ENCODE results near the gene SORCS2. TPM values are rescaled to one million over a fixed set of nuclear protein-coding genes. Genes with fewer than 3 reads are reported as not detected.

The SORCS2 gene
- total RNA-seq, 1 donor from 2014 or later: 13.8 TPM

GRCh38 chr4:7325541-7325940 lies 133.2 kb downstream of the SORCS2 start:
- peaks cover 24% of the 10 kb centered on the region for H3K4me1 Mint-ChIP-seq (ENCODE audit: low read depth, unreplicated experiment)
- DNase-seq (ENCODE audit: low read depth) (no peak), FAIRE-seq (no peak)
- H3K27ac ChIP-seq (ENCODE audit: low read depth, low read length): no peak overlapping the region
- peaks cover 28% of the 10 kb centered on the region for H3K4me1 ChIP-seq (ENCODE audit: insufficient read depth, low read length)
- H3K9me3 ChIP-seq (ENCODE audit: insufficient read depth, low read depth, low read length): no peaks in the 10 kb centered on the region
- H3K36me3 ChIP-seq (ENCODE audit: insufficient read depth, low read length): no peaks in the 10 kb centered on the region
- H3K27ac Mint-ChIP-seq (ENCODE audit: unreplicated experiment): no peak overlapping the region
- H3K79me2 ChIP-seq (ENCODE audit: insufficient read depth, low read length): no peaks in the 10 kb centered on the region
- no peaks in the 10 kb centered on the region for H3K27me3 ChIP-seq (ENCODE audit: insufficient read depth, low read length)
- H3K36me3 Mint-ChIP-seq (ENCODE audit: low read depth, unreplicated experiment): peaks cover 7% of the 10 kb centered on the region
- H4K20me1 ChIP-seq (ENCODE audit: insufficient read depth, low read length): peaks cover 7% of the 10 kb centered on the region
- H3K9me3 Mint-ChIP-seq (ENCODE audit: unreplicated experiment): no peaks in the 10 kb centered on the region
- no peak overlapping the region for H3K9ac ChIP-seq (ENCODE audit: low read length)
- peaks cover 23% of the 10 kb centered on the region for H3K27me3 Mint-ChIP-seq (ENCODE audit: low read depth, unreplicated experiment)
- H3K4me3 Mint-ChIP-seq (ENCODE audit: unreplicated experiment): no peak overlapping the region
- H3K4me3 ChIP-seq (ENCODE audit: insufficient read depth, low read depth, low read length): no peak overlapping the region
- no peak overlapping the region for H3K4me2 ChIP-seq (ENCODE audit: low read length)
- H2AFZ ChIP-seq (ENCODE audit: low read depth, low read length): no peak overlapping the region
- TF ChIP-seq EZH2 (IDR thresholded peaks at IDR 0.05; ENCODE audit: insufficient read depth, low read length) (no peak), CTCF (IDR thresholded peaks at IDR 0.05; ENCODE audit: insufficient read depth, low read depth, low read length) (no peak)

- Histone ChIP-seq H3K27ac (ENCODE audit: low read depth, low read length) (no peak overlapping the region), H3K4me2 (ENCODE audit: low read length) (no peak overlapping the region), H3K9ac (ENCODE audit: low read length) (no peak overlapping the region), H3K9me3 (ENCODE audit: insufficient read depth, low read depth, low read length) (no peaks in the 10 kb centered on the region), H3K4me1 (ENCODE audit: insufficient read depth, low read length) (peaks cover 31% of the 10 kb centered on the region), H3K27me3 (ENCODE audit: insufficient read depth, low read length) (no peaks in the 10 kb centered on the region), H4K20me1 (ENCODE audit: insufficient read depth, low read length) (peaks cover 6% of the 10 kb centered on the region), H3K4me3 (ENCODE audit: insufficient read depth, low read depth, low read length) (no peak overlapping the region), H2AFZ (ENCODE audit: low read depth, low read length) (no peak overlapping the region), H3K36me3 (ENCODE audit: insufficient read depth, low read length) (no peaks in the 10 kb centered on the region), H3K79me2 (ENCODE audit: insufficient read depth, low read length) (no peaks in the 10 kb centered on the region)
- Mint-ChIP-seq H3K4me1 (ENCODE audit: low read depth, unreplicated experiment) (peaks cover 26% of the 10 kb centered on the region), H3K36me3 (ENCODE audit: low read depth, unreplicated experiment) (peaks cover 5% of the 10 kb centered on the region), H3K4me3 (ENCODE audit: unreplicated experiment) (no peak overlapping the region), H3K27ac (ENCODE audit: unreplicated experiment) (no peak overlapping the region), H3K27me3 (ENCODE audit: low read depth, unreplicated experiment) (peaks cover 25% of the 10 kb centered on the region), H3K9me3 (ENCODE audit: unreplicated experiment) (no peaks in the 10 kb centered on the region)
- FAIRE-seq (no peak), DNase-seq (ENCODE audit: low read depth) (no peak)
- no peak for TF ChIP-seq EZH2 (IDR thresholded peaks at IDR 0.05; ENCODE audit: insufficient read depth, low read length)
- no peak for TF ChIP-seq CTCF (IDR thresholded peaks at IDR 0.05; ENCODE audit: insufficient read depth, low read depth, low read length)
Observed at GRCh38 chr4:7326306-7326692, 134.0 kb downstream of the SORCS2 start.

GRCh38 chr4:7326693-7327340 lies 134.5 kb downstream of the SORCS2 start:
- Mint-ChIP-seq H3K27ac (ENCODE audit: unreplicated experiment) (no peak overlapping the region), H3K4me3 (ENCODE audit: unreplicated experiment) (peak overlapping the region; percentile 45), H3K27me3 (ENCODE audit: low read depth, unreplicated experiment) (peaks cover 26% of the 10 kb centered on the region), H3K4me1 (ENCODE audit: low read depth, unreplicated experiment) (peaks cover 29% of the 10 kb centered on the region), H3K9me3 (ENCODE audit: unreplicated experiment) (no peaks in the 10 kb centered on the region), H3K36me3 (ENCODE audit: low read depth, unreplicated experiment) (peaks cover 3% of the 10 kb centered on the region)
- H2AFZ ChIP-seq (ENCODE audit: low read depth, low read length): no peak overlapping the region
- H3K4me3 ChIP-seq (ENCODE audit: insufficient read depth, low read depth, low read length): no peak overlapping the region
- no peaks in the 10 kb centered on the region for H3K36me3 ChIP-seq (ENCODE audit: insufficient read depth, low read length)
- no peak overlapping the region for H3K4me2 ChIP-seq (ENCODE audit: low read length)
- no peak for FAIRE-seq
- peaks cover 36% of the 10 kb centered on the region for H3K4me1 ChIP-seq (ENCODE audit: insufficient read depth, low read length)
- H3K9ac ChIP-seq (ENCODE audit: low read length): no peak overlapping the region
- H4K20me1 ChIP-seq (ENCODE audit: insufficient read depth, low read length): peaks cover 4% of the 10 kb centered on the region
- DNase-seq (ENCODE audit: low read depth): no peak
- H3K27ac ChIP-seq (ENCODE audit: low read depth, low read length): no peak overlapping the region
- no peaks in the 10 kb centered on the region for H3K27me3 ChIP-seq (ENCODE audit: insufficient read depth, low read length)
- TF ChIP-seq CTCF (IDR thresholded peaks at IDR 0.05; ENCODE audit: insufficient read depth, low read depth, low read length) (no peak), EZH2 (IDR thresholded peaks at IDR 0.05; ENCODE audit: insufficient read depth, low read length) (no peak)
- H3K9me3 ChIP-seq (ENCODE audit: insufficient read depth, low read depth, low read length): no peaks in the 10 kb centered on the region
- H3K79me2 ChIP-seq (ENCODE audit: insufficient read depth, low read length): no peaks in the 10 kb centered on the region

Data from astrocyte (in vitro differentiated cells and primary cell).